Right renal pelvis (tissue), 4 donors: ENCODE data around the gene RGL2. TPM values are rescaled to one million over a fixed set of nuclear protein-coding genes. Genes with fewer than 3 reads are reported as not detected.
A peak's percentile ranks its signal among the peaks of the same experiment; 100 is the strongest.
"Not testable (repeated sequence)": the region's sequence is repeated elsewhere in the genome, so short reads cannot be mapped to it uniquely, and the experiment has no call there.

Experiments
- DNase-seq, 4 donors: peaks; one replicate each; pipeline ENCODE4 v3.0.0-alpha.2; 2013; ENCODE audit warnings: low read depth in 4 of 4, low spot score in 3 of 4, missing footprints in 1 of 4
- polyA plus RNA-seq, 4 donors: library from polyadenylated mRNA; unstranded; fragments of 120-200 nt; gene quantifications; one replicate each; pipeline ENCODE4 v1.2.1, GENCODE V29; 2013; ENCODE audit not compliant: insufficient read length in 4 of 4

RGL2 gene
- polyA plus RNA-seq, 4 donors: 98.4 to 122 (median 109) TPM

DNA sequence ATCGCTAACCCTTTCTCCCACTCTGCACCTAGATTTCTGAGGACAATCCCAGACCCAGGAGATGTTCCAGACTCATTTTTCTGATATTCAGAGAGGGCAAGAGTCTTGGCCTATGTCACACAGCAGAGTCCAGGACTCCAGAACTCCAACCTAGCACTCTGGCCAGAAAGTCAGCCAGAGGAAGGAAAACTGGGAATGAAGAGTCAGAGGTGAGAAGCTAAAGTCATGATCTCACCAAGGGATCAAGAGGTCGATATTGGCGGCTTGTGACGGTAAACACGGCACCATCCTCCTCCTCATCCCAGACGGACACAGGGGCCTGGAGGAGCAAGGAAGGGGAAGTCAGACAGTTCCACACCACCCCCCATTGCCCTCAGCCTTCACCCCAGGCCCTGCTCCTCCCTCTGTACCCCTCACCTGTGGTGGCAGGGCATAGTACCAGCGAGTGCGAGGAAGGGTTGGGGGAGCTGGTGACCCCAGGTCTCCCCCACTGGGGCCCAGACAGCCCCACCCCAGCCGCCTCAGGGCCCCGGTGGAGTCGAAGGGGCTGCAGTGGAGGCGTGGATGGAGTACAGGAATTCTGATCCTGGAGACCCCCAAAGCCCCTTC is 1.8 kb downstream of the RGL2 start:
- DNase-seq: no peak

- no peak for DNase-seq
Measured at GRCh38 chr6:33295621-33296369, 2.9 kb downstream of the RGL2 start.

DNA sequence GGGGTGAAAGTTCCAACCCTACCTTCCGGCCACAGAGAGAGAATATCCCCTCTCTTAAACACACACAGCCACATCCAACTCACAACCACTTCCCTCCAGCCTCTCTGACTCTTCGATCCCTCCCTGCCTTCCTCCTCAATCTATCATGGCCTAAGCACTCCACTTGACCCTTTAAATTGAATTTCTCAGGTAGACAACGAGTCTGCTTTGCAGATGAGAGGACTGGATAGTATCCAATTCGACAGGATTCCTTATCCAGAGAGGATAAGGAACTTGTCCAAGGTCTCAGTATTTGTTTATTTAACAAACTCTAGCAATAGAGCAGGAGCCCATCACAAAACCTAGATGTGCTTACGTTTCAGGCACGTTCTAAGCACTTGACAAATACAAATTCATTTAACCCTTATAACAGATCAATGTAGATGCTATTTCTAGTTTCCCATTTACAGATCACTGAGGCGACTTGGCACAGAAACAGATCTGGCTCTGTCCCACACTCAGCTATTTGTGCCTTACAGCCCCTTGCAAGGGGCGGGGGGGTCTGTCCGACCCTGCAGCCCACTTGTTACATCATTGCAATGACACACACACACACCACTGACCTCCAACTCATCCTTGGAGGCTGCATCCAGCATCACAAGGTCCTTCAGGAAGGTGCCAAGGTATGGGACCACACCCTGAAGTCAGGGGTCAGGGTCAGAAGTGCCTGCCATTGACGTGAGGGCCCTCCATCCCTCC is 4.5 kb downstream of the RGL2 start:
- DNase-seq: no peak

DNA sequence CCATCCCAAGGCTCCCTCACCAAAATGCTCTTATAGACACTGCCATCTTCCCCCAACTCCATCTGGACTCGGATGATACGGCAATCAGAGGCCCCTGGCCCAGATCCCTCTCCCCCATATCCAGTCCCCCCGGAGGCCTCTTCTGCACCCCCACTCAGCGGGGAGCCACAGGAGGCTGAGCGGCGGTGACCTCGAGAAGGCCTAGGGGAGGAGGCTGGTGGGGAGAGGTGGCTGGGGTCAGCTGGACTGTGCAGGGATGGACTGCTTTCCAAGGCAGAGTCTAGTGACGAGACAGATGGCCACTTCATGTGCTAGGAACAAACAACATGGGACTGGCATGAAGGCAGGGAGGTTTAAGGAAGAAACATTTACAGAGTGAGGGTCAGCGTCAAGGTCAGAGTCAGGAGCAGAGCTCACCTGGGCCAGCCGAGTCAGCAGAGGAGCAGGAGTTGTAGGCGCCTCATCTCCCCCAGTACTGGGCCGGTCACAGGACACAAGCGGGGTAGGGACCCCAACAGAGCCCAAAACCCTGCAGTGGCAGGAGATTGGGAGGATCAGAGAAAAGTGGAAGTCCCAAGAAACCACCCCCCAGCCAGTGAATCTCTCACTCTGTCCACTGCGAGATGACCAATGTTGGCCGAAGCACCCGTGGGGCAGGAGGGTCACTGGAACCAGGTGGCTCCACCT is 5.6 kb downstream of the RGL2 start:
- DNase-seq: no peak

DNA sequence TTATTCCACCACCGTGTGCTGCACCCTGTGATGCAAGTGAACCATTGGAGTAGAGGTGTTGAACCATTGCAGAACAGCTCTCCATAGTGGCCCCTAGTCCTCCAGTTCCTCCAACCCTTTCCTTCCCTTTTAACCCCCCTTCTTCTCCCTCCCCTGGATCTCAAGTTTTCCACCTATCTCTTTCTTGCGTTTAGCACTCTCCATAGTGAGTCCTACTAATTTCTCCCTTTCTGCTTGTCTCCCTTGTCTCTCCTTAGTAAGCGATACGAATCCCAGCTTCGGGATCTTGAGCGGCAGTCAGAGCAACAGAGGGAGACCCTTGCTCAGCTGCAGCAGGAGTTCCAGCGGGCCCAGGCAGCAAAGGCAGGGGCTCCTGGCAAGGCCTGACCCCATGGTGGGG is 8.3 kb downstream of the RGL2 start:
- no peak for DNase-seq

DNA sequence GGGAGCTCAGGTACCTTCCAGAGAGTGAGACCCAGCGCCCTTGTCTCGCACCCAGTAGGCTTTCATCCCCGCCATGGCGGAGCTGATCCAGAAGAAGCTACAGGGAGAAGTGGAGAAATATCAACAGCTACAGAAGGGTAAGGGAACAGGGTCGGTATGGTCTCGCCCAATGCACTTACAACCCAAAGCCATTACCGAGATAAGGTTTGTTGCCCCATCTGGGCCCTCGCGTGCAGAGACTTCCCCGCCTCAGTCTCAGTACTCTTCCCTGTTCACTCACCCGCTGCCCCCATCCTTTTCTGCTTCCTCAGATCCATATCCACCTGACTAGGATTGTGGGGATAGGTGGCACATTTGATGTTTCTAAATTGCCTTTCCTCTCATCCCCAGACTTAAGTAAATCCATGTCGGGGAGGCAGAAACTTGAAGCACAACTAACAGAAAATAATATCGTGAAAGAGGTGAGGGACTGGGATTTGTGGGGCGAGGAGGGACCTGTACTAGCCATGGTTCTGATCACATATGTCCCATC is 8.9 kb downstream of the RGL2 start:
- DNase-seq: no peak

- DNase-seq: peak; percentile 81 to 89 (median 85)
Measured at GRCh38 chr6:33288921-33289783, 9.6 kb downstream of the RGL2 start, which contains the start of the genes PFDN6 and WDR46. PFDN6 (plus strand) TSS chr6:33289601; CDS start chr6:33289857, 256 bp downstream. WDR46 (minus strand) TSS chr6:33289239; CDS start chr6:33289170, 69 bp downstream.

GRCh38 chr6:33288141-33288920 is 10.4 kb downstream of the RGL2 start:
- no peak for DNase-seq

- DNase-seq: no peak
Measured at GRCh38 chr6:33286946-33287914, 11.5 kb downstream of the RGL2 start.

DNA sequence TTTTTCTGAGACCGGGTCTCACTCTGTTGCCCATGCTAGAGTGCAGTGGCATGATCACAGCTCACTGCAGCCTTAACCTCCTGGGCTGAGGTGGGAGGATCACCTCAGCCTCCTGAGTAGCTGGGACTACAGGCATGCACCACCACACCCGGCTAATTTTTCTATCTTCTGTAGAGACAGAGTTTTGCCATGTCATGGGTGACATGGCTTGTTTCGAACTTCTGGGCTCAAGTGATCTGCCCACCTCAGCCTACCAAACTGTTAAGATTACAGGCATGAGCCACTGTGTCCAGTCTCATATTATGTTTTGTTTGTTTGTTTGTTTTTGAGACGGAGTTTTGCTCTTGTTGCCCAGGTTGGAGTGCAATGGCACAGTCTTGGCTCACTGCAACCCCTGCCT is 13.5 kb downstream of the RGL2 start:
- DNase-seq: not testable (repeated sequence)

DNA sequence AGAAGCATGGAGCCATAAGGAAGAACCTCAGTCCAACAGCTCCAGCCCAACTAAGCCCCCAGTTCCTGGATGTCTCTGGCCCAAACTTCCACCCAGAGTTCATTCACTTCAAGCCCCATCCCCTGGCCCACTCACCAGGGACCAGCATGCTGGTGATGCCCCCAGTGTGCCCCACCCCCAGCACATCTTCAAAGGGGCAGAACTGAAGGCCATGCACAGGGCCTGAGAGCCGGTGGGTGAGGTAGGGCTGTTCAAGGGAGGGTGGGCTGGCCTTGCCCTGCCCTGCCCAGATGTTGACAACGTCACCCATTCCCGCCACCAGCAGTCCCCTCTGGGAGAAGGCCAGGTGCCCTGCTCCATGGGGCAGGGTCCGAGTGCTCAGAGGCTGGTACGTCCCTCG is 18.2 kb downstream of the RGL2 start:
- no peak for DNase-seq

GRCh38 chr6:33279971-33280511 is 18.7 kb downstream of the RGL2 start:
- DNase-seq: no peak

DNA sequence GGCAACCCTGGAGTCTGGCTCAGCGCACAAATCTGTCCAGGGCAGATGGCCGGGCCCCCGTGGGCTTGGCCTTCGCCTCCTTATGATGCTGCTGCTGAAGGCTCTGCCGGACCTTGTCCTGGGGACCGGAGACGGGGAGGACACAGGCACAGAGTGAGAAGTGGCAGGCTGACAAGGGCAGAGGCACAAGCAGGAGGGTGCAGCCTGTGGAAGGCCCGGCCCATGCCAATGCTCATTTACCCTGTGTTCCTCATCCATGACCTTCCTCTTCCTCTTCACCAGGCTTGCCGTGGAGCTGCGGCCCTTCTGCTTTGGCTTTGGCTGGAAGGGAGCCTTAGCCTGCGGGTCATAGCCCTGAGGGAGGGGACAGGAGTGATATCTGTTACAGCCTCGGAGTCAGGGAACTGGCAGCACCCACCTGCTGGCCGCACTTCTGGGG is 19.5 kb downstream of the RGL2 start:
- no peak for DNase-seq

- no peak for DNase-seq
Measured at GRCh38 chr6:33278810-33279209, 19.9 kb downstream of the RGL2 start.

GRCh38 chr6:33278392-33278741 is 20.4 kb downstream of the RGL2 start:
- no peak for DNase-seq

GRCh38 chr6:33277663-33278391 is 20.9 kb downstream of the RGL2 start:
- DNase-seq: no peak
